Body of pancreas (tissue), 4 donors: ENCODE measurements around the gene KIFC3.

Source experiments
- POLR2A ChIP-seq, 3 donors: fragments of 450-650 bp; IDR thresholded peaks; one replicate each; pipeline ENCODE4 v1.6.1; 2016; ENCODE audit warnings: antibody characterized with exemption in 3 of 3, mild to moderate bottlenecking in 2 of 3
- TF ChIP-seq, protein P1 (sequence below), 7 experiments: fragments of 450-650 bp in 4 of 7; fragments of 200-600 bp in 3 of 7; sonication (generic) in 3 of 7; IDR thresholded peaks; one replicate each; pipeline ENCODE4 v1.5.1; 2016 to 2019; ENCODE audit warnings: antibody characterized with exemption in 7 of 7

DNA sequence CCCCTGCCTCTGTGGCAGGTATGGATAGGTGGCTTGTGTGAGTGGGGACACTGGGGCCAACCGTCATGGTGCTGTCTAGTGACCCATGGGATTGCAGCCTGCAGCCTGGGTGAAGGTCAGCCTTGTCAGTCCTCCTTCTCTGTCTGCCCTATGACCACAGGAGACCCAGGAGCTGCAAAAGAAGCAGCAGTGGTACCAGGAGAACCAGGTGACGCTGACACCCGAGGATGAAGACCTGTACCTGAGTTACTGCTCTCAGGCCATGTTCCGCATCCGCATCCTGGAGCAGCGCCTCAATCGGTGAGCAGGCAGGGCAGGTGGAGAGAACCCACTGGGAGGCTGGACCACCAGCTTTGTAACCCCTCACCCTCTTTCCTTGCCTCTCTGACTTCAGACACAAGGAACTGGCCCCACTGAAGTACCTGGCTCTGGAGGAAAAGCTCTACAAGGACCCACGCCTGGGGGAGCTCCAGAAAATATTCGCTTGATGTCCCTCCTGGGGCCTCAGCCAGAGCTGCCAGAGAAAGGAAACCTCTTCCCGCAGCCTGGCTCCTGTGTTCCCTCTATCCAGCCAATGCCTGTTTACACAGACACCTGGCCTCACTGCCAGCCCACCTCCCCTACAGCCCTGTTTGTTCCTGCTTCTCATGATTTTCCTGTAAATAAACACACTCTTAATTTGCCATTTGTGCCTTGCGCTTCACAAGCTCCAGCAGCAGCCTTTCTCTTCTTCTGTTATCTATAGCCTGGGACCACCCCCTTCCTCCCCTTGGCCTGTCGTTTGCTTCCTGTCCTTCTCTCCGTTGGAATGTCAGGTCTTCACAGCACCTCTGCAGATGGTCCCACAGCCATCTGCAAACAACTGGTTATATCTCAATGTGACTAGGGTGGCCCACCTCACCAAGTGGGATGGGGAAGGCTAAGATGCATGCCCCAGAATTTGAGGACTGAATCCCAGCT is 71.2 kb downstream of the KIFC3 start:
- TF ChIP-seq, protein P1, sequence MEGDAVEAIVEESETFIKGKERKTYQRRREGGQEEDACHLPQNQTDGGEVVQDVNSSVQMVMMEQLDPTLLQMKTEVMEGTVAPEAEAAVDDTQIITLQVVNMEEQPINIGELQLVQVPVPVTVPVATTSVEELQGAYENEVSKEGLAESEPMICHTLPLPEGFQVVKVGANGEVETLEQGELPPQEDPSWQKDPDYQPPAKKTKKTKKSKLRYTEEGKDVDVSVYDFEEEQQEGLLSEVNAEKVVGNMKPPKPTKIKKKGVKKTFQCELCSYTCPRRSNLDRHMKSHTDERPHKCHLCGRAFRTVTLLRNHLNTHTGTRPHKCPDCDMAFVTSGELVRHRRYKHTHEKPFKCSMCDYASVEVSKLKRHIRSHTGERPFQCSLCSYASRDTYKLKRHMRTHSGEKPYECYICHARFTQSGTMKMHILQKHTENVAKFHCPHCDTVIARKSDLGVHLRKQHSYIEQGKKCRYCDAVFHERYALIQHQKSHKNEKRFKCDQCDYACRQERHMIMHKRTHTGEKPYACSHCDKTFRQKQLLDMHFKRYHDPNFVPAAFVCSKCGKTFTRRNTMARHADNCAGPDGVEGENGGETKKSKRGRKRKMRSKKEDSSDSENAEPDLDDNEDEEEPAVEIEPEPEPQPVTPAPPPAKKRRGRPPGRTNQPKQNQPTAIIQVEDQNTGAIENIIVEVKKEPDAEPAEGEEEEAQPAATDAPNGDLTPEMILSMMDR (IDR thresholded peaks at IDR 0.05) = no peak
- no peak for TF ChIP-seq POLR2A (IDR thresholded peaks at IDR 0.05)
